RWPE2 (cell line): ENCODE results near the gene LEO1.
"Not testable (repeated sequence)": the region's sequence is repeated elsewhere in the genome, so short reads cannot be mapped to it uniquely, and the experiment has no call there.

Source experiments
- ATAC-seq: fragments of 200-7000 bp; cut with Tn5 transposase; 3 replicates; pipeline ENCODE4 v1.9.1; 2021; ENCODE audit warnings: low read depth
- DNase-seq: peaks from one replicate; pipeline ENCODE4 v3.0.0-alpha.2; 2020; ENCODE audit warnings: low spot score
- H3K27ac ChIP-seq: fragments of 450-650 bp; 2 replicates; pipeline ENCODE4 v1.5.1; 2017; ENCODE audit warnings: mild to moderate bottlenecking; ENCODE audit not compliant: poor library complexity, severe bottlenecking
- H3K27me3 ChIP-seq: fragments of 250-450 bp; sonication (Bioruptor Pico); 2 replicates; pipeline ENCODE4 v1.5.1; 2021; ENCODE audit warnings: mild to moderate bottlenecking, moderate library complexity; ENCODE audit not compliant: insufficient read depth, poor library complexity, severe bottlenecking
- H3K36me3 ChIP-seq: fragments of 250-450 bp; sonication (Bioruptor Pico); 2 replicates; pipeline ENCODE4 v1.5.1; 2020; ENCODE audit warnings: low read depth, mild to moderate bottlenecking, moderate library complexity
- H3K4me1 ChIP-seq: fragments of 250-450 bp; sonication (Bioruptor Pico); 2 replicates; pipeline ENCODE4 v1.5.1; 2021; ENCODE audit warnings: mild to moderate bottlenecking, moderate library complexity; ENCODE audit not compliant: insufficient read depth, poor library complexity, severe bottlenecking
- H3K4me3 ChIP-seq: fragments of 250-450 bp; sonication (Bioruptor Pico); 2 replicates; pipeline ENCODE4 v1.5.1; 2021; ENCODE audit warnings: mild to moderate bottlenecking, moderate library complexity; ENCODE audit not compliant: severe bottlenecking
- H3K9me3 ChIP-seq: fragments of 250-450 bp; sonication (Bioruptor Pico); 2 replicates; pipeline ENCODE4 v1.5.1; 2021; ENCODE audit warnings: mild to moderate bottlenecking, moderate library complexity; ENCODE audit not compliant: severe bottlenecking
- CTCF ChIP-seq: fragments of 450-650 bp; IDR thresholded peaks from one replicate; pipeline ENCODE4 v1.5.1; 2017; ENCODE audit warnings: mild to moderate bottlenecking, moderate library complexity; ENCODE audit not compliant: poor library complexity, severe bottlenecking

The LEO1 gene

GRCh38 chr15:52003710-52004109, 32.1 kb upstream of the LEO1 start:
- no peaks in the 10 kb centered on the region for H3K27me3 ChIP-seq
- H3K36me3 ChIP-seq: no peaks in the 10 kb centered on the region
- H3K4me1 ChIP-seq: peaks cover 35% of the 10 kb centered on the region
- no peak for DNase-seq
- H3K27ac ChIP-seq: no peak overlapping the region
- H3K9me3 ChIP-seq: no peaks in the 10 kb centered on the region
- no peak overlapping the region for H3K4me3 ChIP-seq
- TF ChIP-seq CTCF: no peak
- no peak for ATAC-seq

- H3K4me3 ChIP-seq, ATAC-seq, H3K36me3 ChIP-seq, H3K27ac ChIP-seq, DNase-seq, H3K27me3 ChIP-seq, H3K9me3 ChIP-seq: not testable (repeated sequence)
- H3K4me1 ChIP-seq: peaks cover 31% of the 10 kb centered on the region
Measured at GRCh38 chr15:52003089-52003488, 31.5 kb upstream of the LEO1 start.

- DNase-seq (no peak), ATAC-seq (no peak)
- no peak for TF ChIP-seq CTCF
- H3K27me3 ChIP-seq: no peaks in the 10 kb centered on the region
- no peaks in the 10 kb centered on the region for H3K9me3 ChIP-seq
- no peak overlapping the region for H3K4me3 ChIP-seq
- H3K4me1 ChIP-seq: peaks cover 31% of the 10 kb centered on the region
- no peaks in the 10 kb centered on the region for H3K36me3 ChIP-seq
- no peak overlapping the region for H3K27ac ChIP-seq
Measured at GRCh38 chr15:52002351-52002750, 30.8 kb upstream of the LEO1 start.

- Histone ChIP-seq H3K9me3 (no peaks in the 10 kb centered on the region), H3K27ac (peak overlapping the region; percentile 93), H3K4me3 (no peak overlapping the region), H3K4me1 (peaks cover 35% of the 10 kb centered on the region), H3K36me3 (no peaks in the 10 kb centered on the region), H3K27me3 (no peaks in the 10 kb centered on the region)
- ATAC-seq: peak; percentile 59
- TF ChIP-seq CTCF: no peak
- DNase-seq: no peak
Measured at GRCh38 chr15:51992953-51993352, 21.4 kb upstream of the LEO1 start.

- DNase-seq (no peak), ATAC-seq (no peak)
- no peaks in the 10 kb centered on the region for H3K36me3 ChIP-seq
- no peaks in the 10 kb centered on the region for H3K9me3 ChIP-seq
- H3K27me3 ChIP-seq: no peaks in the 10 kb centered on the region
- no peak for TF ChIP-seq CTCF
- H3K27ac ChIP-seq: no peak overlapping the region
- H3K4me1 ChIP-seq: peaks cover 34% of the 10 kb centered on the region
- no peak overlapping the region for H3K4me3 ChIP-seq
Measured at GRCh38 chr15:51991141-51991540, 19.6 kb upstream of the LEO1 start.
